NK-92 treated with Interleukin-12 subunit alpha and Interleukin-12 subunit beta, amount 100 ng/mL, for 24 hours (cell line): Measurements from ENCODE around the gene KIF21B.
A peak's percentile ranks its signal among the peaks of the same experiment; 100 is the strongest.

Source experiments
- DNase-seq: peaks from one replicate; lab custom pipeline; 2025; lab: John Stamatoyannopoulos, UW

Gene KIF21B

GRCh38 chr1:201019321-201019977 lies 4.1 kb downstream of the KIF21B start:
- peak; percentile 94 for DNase-seq

GRCh38 chr1:201017828-201018163 lies 5.7 kb downstream of the KIF21B start:
- no peak for DNase-seq

- DNase-seq: no peak
Observed at GRCh38 chr1:201016943-201017827, 6.3 kb downstream of the KIF21B start.

- no peak for DNase-seq
Observed at GRCh38 chr1:201016211-201016651, 7.3 kb downstream of the KIF21B start.

- DNase-seq: no peak
Observed at GRCh38 chr1:201015551-201016091, 7.9 kb downstream of the KIF21B start.

GRCh38 chr1:201014816-201015200 lies 8.7 kb downstream of the KIF21B start:
- DNase-seq: no peak

- no peak for DNase-seq
Observed at GRCh38 chr1:201013991-201014815, 9.3 kb downstream of the KIF21B start.

- DNase-seq: no peak
Observed at GRCh38 chr1:201013031-201013485, 10.5 kb downstream of the KIF21B start.

- DNase-seq: no peak
Observed at GRCh38 chr1:201011616-201012015, 11.9 kb downstream of the KIF21B start.

GRCh38 chr1:201009962-201010645 lies 13.4 kb downstream of the KIF21B start:
- DNase-seq: no peak

- no peak for DNase-seq
Observed at GRCh38 chr1:201008666-201009360, 14.7 kb downstream of the KIF21B start.

- no peak for DNase-seq
Observed at GRCh38 chr1:201007481-201007880, 16.0 kb downstream of the KIF21B start.

- no peak for DNase-seq
Observed at GRCh38 chr1:201006450-201006849, 17.1 kb downstream of the KIF21B start.

- no peak for DNase-seq
Observed at GRCh38 chr1:201004732-201005131, 18.8 kb downstream of the KIF21B start.

- DNase-seq: no peak
Observed at GRCh38 chr1:201004154-201004553, 19.4 kb downstream of the KIF21B start.

- DNase-seq: no peak
Observed at GRCh38 chr1:201002510-201002909, 21.0 kb downstream of the KIF21B start.

GRCh38 chr1:201001962-201002361 lies 21.6 kb downstream of the KIF21B start:
- no peak for DNase-seq

- no peak for DNase-seq
Observed at GRCh38 chr1:201000391-201000790, 23.1 kb downstream of the KIF21B start.

GRCh38 chr1:200999667-201000066 lies 23.8 kb downstream of the KIF21B start:
- DNase-seq: no peak

- no peak for DNase-seq
Observed at GRCh38 chr1:200998323-200998722, 25.2 kb downstream of the KIF21B start.
